ENCODE data around the gene CTNNA2.

- TF ChIP-seq CTCF (IDR thresholded peaks at IDR 0.05), result no peak
- no peak for TF ChIP-seq EZH2 (IDR thresholded peaks at IDR 0.05)
- no peak for TF ChIP-seq EZH2phosphoT487 (IDR thresholded peaks at IDR 0.05)
Measured at GRCh38 chr2:80246534-80246933, 733.7 kb downstream of the CTNNA2 start.

Measured in neural progenitor cell (in vitro differentiated cells).